K562 (cell line): ENCODE data around the gene SRMS. TPM values are rescaled to one million over a fixed set of nuclear protein-coding genes. Genes with fewer than 3 reads are reported as not detected.

ENCODE experiments used
- ATAC-seq: fragments of 200-7000 bp; cut with Tn5 transposase; 3 replicates; pipeline ENCODE4 v1.9.1; 2020; ENCODE audit warnings: moderate library complexity
- BruUV-seq: library from RNA; stranded (reverse); fragments of 400-500 nt; replicated peaks from 2 replicates; lab custom pipeline; 2021; lab: Mats Ljungman, UMichigan
- CTCF ChIA-PET: fragments of 300-600 bp; formaldehyde crosslinking; extraction: SDS; loops from one replicate; lab custom pipeline; 2021; ENCODE audit warnings: low intra/inter-chr PET ratio; lab: Yijun Ruan, JAX
- POLR2A ChIA-PET: fragments of 300-600, 350-650 bp; sonication (Branson Sonifier 250); formaldehyde crosslinking; extraction: SDS; loops from one replicate; lab custom pipeline; 2021; ENCODE audit warnings: antibody characterized with exemption, inconsistent platforms; lab: Yijun Ruan, JAX
- DNase-seq, 4 experiments: peaks; one replicate each; pipeline versions ENCODE4 v3.0.0 to v3.0.0-alpha.2; 2011 to 2018; ENCODE audit warnings: low spot score in 3 of 4, mixed read lengths in 3 of 4; ENCODE audit errors: extremely low read depth in 1 of 4
- FAIRE-seq: peaks from 2 replicates; lab custom pipeline; 2011; peaks lifted over from hg19 to GRCh38; lab: Jason Lieb, UNC
- H2AFZ ChIP-seq: 2 replicates; pipeline ENCODE4 v1.6.0; 2011; ENCODE audit warnings: low read depth, low read length, control low read depth, inconsistent platforms
- H3K27ac ChIP-seq: fragments of 200-600 bp; 3 replicates; pipeline ENCODE4 v1.8.0; 2011; ENCODE audit warnings: low read depth, mild to moderate bottlenecking, control low read depth, inconsistent platforms, low read length, moderate library complexity, mixed read lengths; ENCODE audit errors: extremely low read depth
- H3K27me3 ChIP-seq, 2 experiments: fragments of 300-600 bp in 1 of 2; 2 replicates in 1 of 2; 3 replicates in 1 of 2; pipeline versions ENCODE4 v1.6.0 to v1.8.0; 2011; ENCODE audit warnings: inconsistent platforms in 2 of 2, low read length in 2 of 2, mild to moderate bottlenecking in 1 of 2, mixed read lengths in 1 of 2, moderate library complexity in 1 of 2; ENCODE audit not compliant: control insufficient read depth in 2 of 2, insufficient read depth in 2 of 2
- H3K36me3 ChIP-seq: fragments of 300-600 bp; 3 replicates; pipeline ENCODE4 v1.8.0; 2011; ENCODE audit warnings: mild to moderate bottlenecking, low read length, inconsistent platforms; ENCODE audit not compliant: control insufficient read depth, insufficient read depth
- H3K4me1 ChIP-seq, 2 experiments: fragments of 200-600 bp in 1 of 2; replicated peaks in 1 of 2; 2 replicates in 1 of 2; 3 replicates in 1 of 2; pipeline versions ENCODE4 v1.5.1 to v1.8.0; 2011; ENCODE audit warnings: inconsistent platforms in 2 of 2, low read length in 2 of 2, mild to moderate bottlenecking in 1 of 2, mixed read lengths in 1 of 2, moderate library complexity in 1 of 2; ENCODE audit not compliant: control insufficient read depth in 2 of 2, insufficient read depth in 2 of 2
- H3K4me2 ChIP-seq: 2 replicates; pipeline ENCODE4 v1.6.1; 2011; ENCODE audit warnings: low read length, control low read depth, inconsistent platforms, mixed read lengths; ENCODE audit not compliant: insufficient read depth
- H3K4me3 ChIP-seq: fragments of 200-600 bp; sonication (generic), shearing (Covaris generic); 2 replicates; pipeline ENCODE4 v1.5.1; 2016; ENCODE audit warnings: control low read depth, inconsistent platforms
- H3K79me2 ChIP-seq: fragments of 200-600 bp; 3 replicates; pipeline ENCODE4 v1.8.0; 2011; ENCODE audit warnings: low read length, inconsistent platforms; ENCODE audit not compliant: control insufficient read depth, insufficient read depth
- H3K9ac ChIP-seq, 2 experiments: 2 replicates each; pipeline versions ENCODE4 v1.6.0 to v1.6.1; 2011; ENCODE audit warnings: low read depth in 2 of 2, low read length in 2 of 2, control low read depth in 1 of 2, inconsistent platforms in 1 of 2, mild to moderate bottlenecking in 1 of 2, mixed read lengths in 1 of 2; ENCODE audit not compliant: insufficient read depth in 1 of 2
- H3K9me1 ChIP-seq: one replicate; pipeline ENCODE4 v1.6.0; 2011; ENCODE audit warnings: inconsistent platforms, mild to moderate bottlenecking, low read length, moderate library complexity; ENCODE audit not compliant: control insufficient read depth, insufficient read depth
- H3K9me3 ChIP-seq: replicated peaks from 2 replicates; pipeline ENCODE4 v1.5.1; 2011; ENCODE audit warnings: low read depth, low read length, inconsistent platforms; ENCODE audit not compliant: control insufficient read depth, insufficient read depth
- H4K20me1 ChIP-seq: replicated peaks from 2 replicates; pipeline ENCODE4 v1.6.1; 2011; ENCODE audit warnings: low read length, inconsistent platforms, mixed read lengths; ENCODE audit not compliant: control insufficient read depth, insufficient read depth
- CC2D1A ChIP-seq: fragments of 450-650 bp; IDR thresholded peaks from 2 replicates; pipeline ENCODE4 v1.6.1; 2017; ENCODE audit warnings: mild to moderate bottlenecking
- CHD1 ChIP-seq: fragments of 200-600 bp; sonication (generic); IDR thresholded peaks from one replicate; pipeline ENCODE4 v1.6.1; 2012; ENCODE audit warnings: mild to moderate bottlenecking, moderate library complexity, low read length, inconsistent platforms
- ELF4 ChIP-seq: fragments of 450-650 bp; formaldehyde crosslinking; IDR thresholded peaks from 2 replicates; pipeline ENCODE4 v1.4.0; 2022; ENCODE audit warnings: missing genetic modification characterization
- FOXA3 ChIP-seq, 2 experiments: fragments of 450-650 bp in 1 of 2; sonication (generic) in 1 of 2; formaldehyde crosslinking; IDR thresholded peaks in 1 of 2; conservative IDR thresholded peaks in 1 of 2; 2 replicates each; pipeline versions ENCODE4 v1.4.0 to v1.8.0; 2020 to 2022; ENCODE audit warnings: mild to moderate bottlenecking in 2 of 2, missing genetic modification reagents in 1 of 2
- HMGN3 ChIP-seq: IDR thresholded peaks from 2 replicates; pipeline ENCODE4 v1.6.1; 2011; ENCODE audit warnings: borderline replicate concordance, low read depth, mild to moderate bottlenecking, mixed read lengths, low read length; ENCODE audit not compliant: insufficient read length; ENCODE audit errors: extremely low read depth
- KDM5B ChIP-seq: fragments of 200-600 bp; sonication (generic); IDR thresholded peaks from 2 replicates; pipeline ENCODE4 v1.6.1; 2012; ENCODE audit warnings: low read depth, mild to moderate bottlenecking, moderate library complexity, low read length, control low read depth, inconsistent platforms; ENCODE audit not compliant: insufficient replicate concordance
- NFIC ChIP-seq: fragments of 450-650 bp; IDR thresholded peaks from 2 replicates; pipeline ENCODE4 v1.6.1; 2017; ENCODE audit warnings: mild to moderate bottlenecking, inconsistent platforms
- POLR2H ChIP-seq: IDR thresholded peaks from 2 replicates; pipeline ENCODE4 v1.6.1; 2016; ENCODE audit warnings: missing genetic modification characterization, low read depth, mild to moderate bottlenecking, control low read depth, missing compliant biosample characterization, moderate library complexity
- RB1 ChIP-seq: fragments of 450-650 bp; IDR thresholded peaks from 2 replicates; pipeline ENCODE4 v1.6.1; 2017; ENCODE audit warnings: low read depth, mild to moderate bottlenecking
- RBFOX2 ChIP-seq: fragments of 200-400 bp; formaldehyde crosslinking; IDR thresholded peaks from 2 replicates; pipeline ENCODE4 v1.6.1; 2017; ENCODE audit warnings: low read depth, mild to moderate bottlenecking, low read length, moderate library complexity
- SIN3A ChIP-seq, 2 experiments: fragments of 150-350 bp in 1 of 2; IDR thresholded peaks; 2 replicates each; pipeline ENCODE4 v1.6.1; 2011 to 2016; ENCODE audit warnings: borderline replicate concordance in 2 of 2, low read depth in 2 of 2, low read length in 2 of 2, mild to moderate bottlenecking in 2 of 2, moderate library complexity in 2 of 2; ENCODE audit not compliant: control insufficient read depth in 1 of 2
- TBP ChIP-seq: optimal IDR thresholded peaks from 2 replicates; pipeline ENCODE3; 2011; ENCODE audit warnings: low read depth, low read length, improper control_type of control experiment
- XRCC4 ChIP-seq: IDR thresholded peaks from one replicate; pipeline ENCODE4 v1.6.1; 2011; ENCODE audit not compliant: insufficient read depth, insufficient read length; ENCODE audit errors: extremely low read depth
- ZBTB12 ChIP-seq: fragments of 250-450 bp; sonication (Bioruptor Pico); IDR thresholded peaks from 2 replicates; pipeline ENCODE4 v1.4.0; 2020
- ZBTB5 ChIP-seq: fragments of 450-650 bp; IDR thresholded peaks from 2 replicates; pipeline ENCODE4 v1.6.1; 2017; ENCODE audit warnings: antibody characterized with exemption
- ZNF165 ChIP-seq: fragments of 250-450 bp; sonication (Bioruptor Pico); IDR thresholded peaks from 2 replicates; pipeline ENCODE4 v1.4.0; 2020; ENCODE audit warnings: borderline replicate concordance
- WGBS: fragments of 100-300 bp; shearing (Covaris generic); methylation state at CpG from one replicate; pipeline ENCODE4 v1.1.6; 2016; ENCODE audit warnings: low coverage, mixed read lengths; ENCODE audit not compliant: insufficient coverage; ENCODE audit errors: missing lambda C conversion rate; 5-methylcytosine and 5-hydroxymethylcytosine counted together
- in situ Hi-C: fragments of 300-500 bp; cut with MboI; formaldehyde crosslinking; loops from 4 replicates; pipeline ENCODE4 v1.15.0; 2018; ENCODE audit warnings: inconsistent platforms, mixed read lengths
- intact Hi-C: fragments of 100-400 bp; cut with micrococcal nuclease; formaldehyde crosslinking; loops from 2 replicates; pipeline ENCODE4 v1.14.2; 2022
- polyA plus RNA-seq, 8 experiments: library from polyadenylated mRNA; depleted of rRNA in 4 of 8; stranded (reverse) in 5 of 8; unstranded in 3 of 8; fragments of >200 nt; fragmentation: Nextera tagmentation in 2 of 8; fragmentation: Illumina TruSeq in 1 of 8; extraction: Ambion mirVana in 2 of 8; extraction: Trizol in 1 of 8; gene quantifications; 2 replicates each; pipeline versions ENCODE4 v1.2.1 to v1.2.3, GENCODE V29; 2011 to 2014; ENCODE audit warnings: inconsistent platforms in 1 of 8, missing spikeins in 1 of 8
- total RNA-seq, 7 experiments: library from RNA; depleted of rRNA in 6 of 7; stranded (reverse); fragments of >200 nt in 6 of 7; fragmentation: Illumina TruSeq in 2 of 7; extraction: Trizol in 2 of 7; gene quantifications; 2 replicates each; pipeline versions ENCODE4 v1.2.1 to v1.2.3, GENCODE V29; 2011 to 2021; ENCODE audit warnings: low replicate concordance in 1 of 7

Gene SRMS
- total and polyA plus RNA-seq, 9 of the 15 experiments (the other 6 are each of a cell fraction or from before 2014, with no cell fraction given) = 0.07 TPM; not detected in 8

DNA sequence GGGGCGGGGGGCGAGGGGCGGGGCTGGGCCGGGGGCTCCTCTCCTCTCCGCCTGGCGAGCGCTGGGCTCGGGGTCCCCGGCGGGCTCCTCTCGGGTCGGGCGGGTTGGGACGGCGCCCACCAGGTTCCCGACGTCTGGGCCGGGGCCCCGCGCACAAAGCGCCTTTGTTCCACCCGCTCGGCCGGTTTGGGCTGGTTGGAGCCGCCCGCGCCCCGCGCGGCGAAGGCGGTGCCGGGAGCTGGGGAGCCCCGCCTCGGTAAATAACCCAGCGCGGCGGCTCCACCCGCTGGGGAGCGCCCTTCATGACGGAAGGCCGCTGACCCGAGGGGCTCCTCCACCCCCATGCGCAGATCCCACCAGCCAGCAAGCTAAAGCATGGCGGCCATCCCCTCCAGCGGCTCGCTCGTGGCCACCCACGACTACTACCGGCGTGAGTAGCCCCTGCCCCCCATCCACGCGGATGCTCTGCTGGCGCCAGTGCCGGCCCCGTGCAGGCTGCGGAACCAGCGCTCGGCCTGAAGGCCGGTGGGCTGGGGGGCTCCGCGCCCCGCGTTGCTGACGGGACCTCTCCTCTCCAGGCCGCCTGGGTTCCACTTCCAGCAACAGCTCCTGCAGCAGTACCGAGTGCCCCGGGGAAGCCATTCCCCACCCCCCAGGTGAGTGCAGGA, 26.5 kb downstream of the SRMS start (continued):
- TF ChIP-seq FOXA3 (CRISPR knock-in tag; conservative IDR thresholded peaks at IDR 0.05 in 1 of 2, IDR thresholded peaks at IDR 0.05 in 1 of 2) = peak; percentile 70 to 92
- peak in 1 of 2 experiments; percentile 82; a peak in 1 of 4 replicates for TF ChIP-seq SIN3A (IDR thresholded peaks at IDR 0.05; ENCODE audit: borderline replicate concordance in 2 of 2, control insufficient read depth in 1 of 2, low read depth in 2 of 2, low read length in 2 of 2)

DNA sequence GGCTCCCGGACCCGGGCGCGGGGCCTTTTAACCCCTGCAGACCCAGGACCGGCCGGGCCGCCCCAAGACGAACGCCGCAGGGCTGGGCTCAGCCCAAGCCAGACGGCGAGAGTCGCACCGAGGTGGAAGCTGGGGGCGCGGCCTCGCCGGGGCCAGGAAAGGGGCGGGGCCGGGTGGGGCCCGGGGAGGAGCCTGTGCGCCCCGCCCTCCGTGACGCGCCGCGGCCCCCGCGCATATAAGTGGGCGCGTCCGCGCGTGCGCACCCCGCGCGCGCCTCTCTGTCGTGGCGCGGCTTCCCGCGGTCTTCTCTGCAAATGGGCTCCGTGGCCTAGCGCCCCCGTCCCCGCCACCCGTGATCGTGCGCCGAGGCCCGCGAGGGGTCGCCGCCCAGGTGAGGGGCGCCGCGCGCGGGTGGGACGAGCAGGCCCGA, 27.0 kb downstream of the SRMS start, which contains the start of gene PPDPF:
Gene PPDPF (plus strand): TSS at position 262 of the 430 bp plus-strand sequence. CDS start 544 bp downstream, outside the sequence.
- in situ Hi-C loops = no loop called here
- H3K4me1 ChIP-seq = peaks cover 10 to 57% of the 10 kb centered on the region in 2 experiments
- DNase-seq (peak; percentile 84 to 99 (median 97)), FAIRE-seq (peak; percentile 72), ATAC-seq (peak; percentile 73)
- POLR2A ChIA-PET = interaction anchor here (0.6 to 1.7 kb wide), 19 partner anchors 9 to 707 kb away, joined by 3 to 19 read pairs (median 4); partner anchors contain the start of genes DNAJC5, SRMS and TCEA2
- H3K4me2 ChIP-seq = peak within 1 kb of the TSS; percentile 89
- no peaks in the 10 kb centered on the region for H4K20me1 ChIP-seq
- peak within 1 kb of the TSS; percentile 79 to 98 for H3K9ac ChIP-seq
- 1% methylated on average over 17 of the region's 64 CpGs for WGBS
- peak within 1 kb of the TSS; percentile 74 for H2AFZ ChIP-seq
- peaks cover 7% of the 10 kb centered on the region for H3K9me3 ChIP-seq
- H3K4me3 ChIP-seq = peak within 1 kb of the TSS; percentile 85
- H3K27ac ChIP-seq = peak within 1 kb of the TSS; percentile 96
- intact Hi-C loops = no loop called here
- H3K27me3 ChIP-seq = peaks cover 24 to 34% of the 10 kb centered on the region in 2 experiments
- no TSS peak for BruUV-seq
- CTCF ChIA-PET = no interaction called here
- no peaks in the 10 kb centered on the region for H3K9me1 ChIP-seq
- peaks cover 14% of the 10 kb centered on the region for H3K79me2 ChIP-seq
- H3K36me3 ChIP-seq = peaks cover 23% of the 10 kb centered on the region; the same call in 2 of the 3 replicates
- TF ChIP-seq ZBTB5 (peak; percentile 97), KDM5B (peak; percentile 94), RBFOX2 (peak; percentile 85), POLR2H (tag) (peak; percentile 93), ELF4 (no peak), CHD1 (no peak), SIN3A (IDR thresholded peaks at IDR 0.05; ENCODE audit: borderline replicate concordance in 2 of 2, control insufficient read depth in 1 of 2, low read depth in 2 of 2, low read length in 2 of 2) (peak in 1 of 2 experiments; percentile 37; a peak in 1 of 4 replicates), ZNF165 (CRISPR knock-in tag) (no peak), XRCC4 (no peak), TBP (peak; percentile 97), HMGN3 (no peak), ZBTB12 (0 out of 2 replicates have a peak, but pooled peaks have one; percentile 41), RB1 (peak; percentile 25; the same call in 1 of the 2 replicates), NFIC (peak; percentile 60), CC2D1A (peak; percentile 77; the same call in 1 of the 2 replicates)
